ENCODE data around the gene C1GALT1C1L.
"Not testable (repeated sequence)": the region's sequence is repeated elsewhere in the genome, so short reads cannot be mapped to it uniquely, and the experiment has no call there.

C1GALT1C1L gene

DNA sequence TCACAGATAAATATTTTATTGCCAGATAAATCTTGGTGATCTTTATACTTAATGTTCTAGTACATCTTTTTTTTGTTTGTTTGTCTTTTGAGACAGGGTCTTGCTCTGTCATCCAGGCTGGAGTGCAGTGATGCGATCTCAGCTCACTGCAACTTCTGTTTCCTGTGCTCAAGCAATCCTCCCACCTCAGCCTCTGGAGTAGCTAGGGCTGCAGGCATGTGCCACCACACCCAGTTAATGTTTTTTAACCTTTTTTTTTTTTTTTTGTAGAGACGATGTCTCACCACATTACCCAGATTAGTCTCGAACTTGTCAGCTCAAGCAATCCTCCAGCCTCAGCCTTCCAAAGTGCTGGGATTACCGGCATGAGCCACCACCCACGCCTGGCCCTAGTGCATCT, 9.1 kb upstream of the C1GALT1C1L start:
- Histone ChIP-seq H3K27ac (ENCODE audit: low read depth, low read length) (no peak overlapping the region), H3K9me3 (ENCODE audit: insufficient read depth, low read depth, low read length) (no peaks in the 10 kb centered on the region), H3K4me1 (ENCODE audit: control insufficient read depth in 1 of 2, insufficient read depth in 2 of 2, low read length in 2 of 2) (peaks cover 0 to 2% of the 10 kb centered on the region in 2 experiments), H2BK5ac (ENCODE audit: low read depth, low read length, poor library complexity) (no peak overlapping the region), H3K79me1 (ENCODE audit: low read length) (no peaks in the 10 kb centered on the region), H2AFZ (ENCODE audit: insufficient read depth, low read length, poor library complexity) (no peak overlapping the region), H3K4me3 (ENCODE audit: low read depth, low read length) (no peak overlapping the region), H3K79me2 (ENCODE audit: control insufficient read depth, insufficient read depth, low read length, poor library complexity) (no peaks in the 10 kb centered on the region), H3K36me3 (ENCODE audit: control insufficient read depth in 1 of 2, insufficient read depth in 2 of 2, low read length in 2 of 2) (no peaks in the 10 kb centered on the region), H2BK120ac (ENCODE audit: insufficient read depth, low read length, poor library complexity) (no peak overlapping the region), H4K91ac (ENCODE audit: low read depth, low read length) (no peak overlapping the region), H2BK12ac (ENCODE audit: low read length) (no peak overlapping the region), H3K4me2 (ENCODE audit: low read length) (no peak overlapping the region), H3K18ac (ENCODE audit: low read length) (no peak overlapping the region), H3K27me3 (ENCODE audit: insufficient read depth, low read length) (no peaks in the 10 kb centered on the region), H2AK5ac (ENCODE audit: low read length) (no peak overlapping the region), H3K14ac (ENCODE audit: low read length) (no peak overlapping the region), H3K4ac (ENCODE audit: low read depth, low read length) (no peak overlapping the region), H3K23ac (ENCODE audit: low read length) (no peak overlapping the region), H4K12ac (ENCODE audit: low read depth, low read length) (no peak overlapping the region), H4K8ac (ENCODE audit: low read depth, low read length) (no peak overlapping the region), H3K9ac (ENCODE audit: low read length) (no peak overlapping the region)
- no CpG with 5 or more reads among the region's 5 CpGs for WGBS (ENCODE audit: extremely low coverage, insufficient coverage, insufficient read length)
- no peak for DNase-seq

DNA sequence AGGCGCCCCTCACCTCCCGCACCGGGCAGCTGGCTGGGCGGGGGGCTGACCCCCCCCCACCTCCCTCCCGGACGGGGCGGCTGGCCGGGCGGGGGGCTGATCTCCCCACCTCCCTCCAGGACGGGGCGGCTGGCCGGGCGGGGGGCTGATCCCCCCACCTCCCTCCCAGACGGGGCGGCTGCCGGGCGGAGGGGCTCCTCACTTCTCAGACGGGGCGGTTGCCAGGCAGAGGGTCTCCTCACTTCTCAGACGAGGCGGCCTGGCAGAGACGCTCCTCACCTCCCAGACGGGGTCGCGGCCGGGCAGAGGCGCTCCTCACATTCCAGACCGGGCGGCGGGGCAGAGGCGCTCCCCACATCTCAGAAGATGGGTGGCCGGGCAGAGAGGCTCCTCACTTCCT, 1.6 kb upstream of the C1GALT1C1L start:
- not testable (repeated sequence) for H3K4ac ChIP-seq (ENCODE audit: low read depth, low read length); H3K4me1 ChIP-seq (ENCODE audit: control insufficient read depth in 1 of 2, insufficient read depth in 2 of 2, low read length in 2 of 2); H3K79me2 ChIP-seq (ENCODE audit: control insufficient read depth, insufficient read depth, low read length, poor library complexity); H4K8ac ChIP-seq (ENCODE audit: low read depth, low read length); H4K91ac ChIP-seq (ENCODE audit: low read depth, low read length); H3K79me1 ChIP-seq (ENCODE audit: low read length); H2BK120ac ChIP-seq (ENCODE audit: insufficient read depth, low read length, poor library complexity); H3K9me3 ChIP-seq (ENCODE audit: insufficient read depth, low read depth, low read length); H3K9ac ChIP-seq (ENCODE audit: low read length); H3K27ac ChIP-seq (ENCODE audit: low read depth, low read length); H2BK5ac ChIP-seq (ENCODE audit: low read depth, low read length, poor library complexity); H3K36me3 ChIP-seq (ENCODE audit: control insufficient read depth in 1 of 2, insufficient read depth in 2 of 2, low read length in 2 of 2); H2AK5ac ChIP-seq (ENCODE audit: low read length); DNase-seq; H3K27me3 ChIP-seq (ENCODE audit: insufficient read depth, low read length); H4K12ac ChIP-seq (ENCODE audit: low read depth, low read length); H3K4me3 ChIP-seq (ENCODE audit: low read depth, low read length); H3K4me2 ChIP-seq (ENCODE audit: low read length); H2BK12ac ChIP-seq (ENCODE audit: low read length); H2AFZ ChIP-seq (ENCODE audit: insufficient read depth, low read length, poor library complexity); H3K18ac ChIP-seq (ENCODE audit: low read length); H3K14ac ChIP-seq (ENCODE audit: low read length); H3K23ac ChIP-seq (ENCODE audit: low read length)
- WGBS (ENCODE audit: extremely low coverage, insufficient coverage, insufficient read length): no CpG with 5 or more reads among the region's 32 CpGs

DNA sequence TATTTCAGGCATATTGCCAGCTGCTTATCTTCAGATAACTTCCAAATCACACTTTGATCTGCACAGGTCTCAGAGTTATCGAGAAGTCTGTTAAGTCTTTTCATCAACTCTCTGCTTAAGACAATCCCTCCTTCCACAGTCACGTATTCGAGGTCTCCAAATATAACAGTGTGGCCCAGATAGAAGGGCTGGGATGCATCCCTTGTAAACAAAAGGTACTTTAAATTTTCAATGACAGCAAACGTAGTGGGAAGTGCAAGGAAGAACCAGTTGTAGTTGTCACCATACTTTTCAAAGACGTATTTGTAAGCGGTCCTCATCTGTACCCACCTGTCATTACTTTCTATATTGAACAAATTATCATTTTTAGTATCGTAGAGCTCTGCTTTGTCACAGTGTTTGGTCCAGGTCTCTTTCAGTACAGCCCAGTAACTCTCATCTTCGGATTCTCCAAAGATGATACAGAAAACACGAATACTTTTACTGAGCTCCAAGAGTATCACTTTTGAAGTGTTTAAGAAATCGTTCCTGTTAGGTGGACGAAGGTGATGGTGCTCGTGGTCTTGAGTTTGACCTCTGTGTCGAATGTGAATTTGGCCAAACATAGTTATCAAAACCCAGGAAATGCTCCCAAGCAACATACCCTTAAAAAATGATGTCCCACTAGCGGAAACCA, 445 bp downstream of the C1GALT1C1L start:
- Histone ChIP-seq H2AK5ac (ENCODE audit: low read length) (no peak overlapping the region), H3K79me2 (ENCODE audit: control insufficient read depth, insufficient read depth, low read length, poor library complexity) (no peaks in the 10 kb centered on the region), H2BK5ac (ENCODE audit: low read depth, low read length, poor library complexity) (no peak overlapping the region), H3K27ac (ENCODE audit: low read depth, low read length) (no peak overlapping the region), H3K23ac (ENCODE audit: low read length) (no peak overlapping the region), H3K27me3 (ENCODE audit: insufficient read depth, low read length) (no peaks in the 10 kb centered on the region), H3K4ac (ENCODE audit: low read depth, low read length) (no peak overlapping the region), H4K8ac (ENCODE audit: low read depth, low read length) (no peak overlapping the region), H2AFZ (ENCODE audit: insufficient read depth, low read length, poor library complexity) (no peak overlapping the region), H3K4me2 (ENCODE audit: low read length) (no peak overlapping the region), H4K91ac (ENCODE audit: low read depth, low read length) (no peak overlapping the region), H3K14ac (ENCODE audit: low read length) (no peak overlapping the region), H2BK120ac (ENCODE audit: insufficient read depth, low read length, poor library complexity) (no peak overlapping the region), H2BK12ac (ENCODE audit: low read length) (no peak overlapping the region), H3K9me3 (ENCODE audit: insufficient read depth, low read depth, low read length) (peaks cover 3% of the 10 kb centered on the region), H3K4me1 (ENCODE audit: control insufficient read depth in 1 of 2, insufficient read depth in 2 of 2, low read length in 2 of 2) (no peaks in the 10 kb centered on the region), H3K18ac (ENCODE audit: low read length) (no peak overlapping the region), H3K79me1 (ENCODE audit: low read length) (no peaks in the 10 kb centered on the region), H3K36me3 (ENCODE audit: control insufficient read depth in 1 of 2, insufficient read depth in 2 of 2, low read length in 2 of 2) (no peaks in the 10 kb centered on the region), H4K12ac (ENCODE audit: low read depth, low read length) (no peak overlapping the region), H3K4me3 (ENCODE audit: low read depth, low read length) (no peak overlapping the region), H3K9ac (ENCODE audit: low read length) (no peak overlapping the region)
- WGBS (ENCODE audit: extremely low coverage, insufficient coverage, insufficient read length): no CpG with 5 or more reads among the region's 14 CpGs
- DNase-seq: no peak

DNA sequence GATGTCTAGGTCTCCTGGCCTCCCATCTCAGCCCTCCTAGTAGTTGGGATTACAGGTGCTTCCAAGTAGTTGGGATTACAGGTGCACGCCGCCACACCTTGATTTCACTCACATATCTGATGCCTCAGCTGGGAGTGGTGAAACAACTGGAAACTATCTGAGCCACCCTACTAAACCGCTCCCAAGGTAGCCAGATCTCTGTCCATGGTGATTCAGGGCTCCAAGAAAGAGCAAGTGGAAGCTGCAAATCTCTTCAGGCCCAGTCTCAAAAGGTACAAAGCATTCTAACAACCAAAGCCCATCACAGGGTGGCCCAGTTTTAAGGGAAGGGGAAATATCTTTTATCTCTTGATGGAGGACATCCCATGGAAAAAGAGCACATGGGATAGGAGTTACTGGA, 19.0 kb downstream of the C1GALT1C1L start:
- Histone ChIP-seq H3K27ac (ENCODE audit: low read depth, low read length) (no peak overlapping the region), H3K4me3 (ENCODE audit: low read depth, low read length) (no peak overlapping the region), H2BK5ac (ENCODE audit: low read depth, low read length, poor library complexity) (no peak overlapping the region), H4K8ac (ENCODE audit: low read depth, low read length) (no peak overlapping the region), H3K18ac (ENCODE audit: low read length) (no peak overlapping the region), H3K14ac (ENCODE audit: low read length) (no peak overlapping the region), H2BK12ac (ENCODE audit: low read length) (no peak overlapping the region), H2AFZ (ENCODE audit: insufficient read depth, low read length, poor library complexity) (no peak overlapping the region), H3K4me2 (ENCODE audit: low read length) (no peak overlapping the region), H3K36me3 (ENCODE audit: control insufficient read depth in 1 of 2, insufficient read depth in 2 of 2, low read length in 2 of 2) (no peaks in the 10 kb centered on the region), H4K12ac (ENCODE audit: low read depth, low read length) (no peak overlapping the region), H3K23ac (ENCODE audit: low read length) (no peak overlapping the region), H3K9ac (ENCODE audit: low read length) (no peak overlapping the region), H3K27me3 (ENCODE audit: insufficient read depth, low read length) (no peaks in the 10 kb centered on the region), H3K4me1 (ENCODE audit: control insufficient read depth in 1 of 2, insufficient read depth in 2 of 2, low read length in 2 of 2) (no peaks in the 10 kb centered on the region), H3K79me2 (ENCODE audit: control insufficient read depth, insufficient read depth, low read length, poor library complexity) (no peaks in the 10 kb centered on the region), H4K91ac (ENCODE audit: low read depth, low read length) (no peak overlapping the region), H2AK5ac (ENCODE audit: low read length) (no peak overlapping the region), H3K4ac (ENCODE audit: low read depth, low read length) (no peak overlapping the region), H3K79me1 (ENCODE audit: low read length) (no peaks in the 10 kb centered on the region), H3K9me3 (ENCODE audit: insufficient read depth, low read depth, low read length) (no peaks in the 10 kb centered on the region), H2BK120ac (ENCODE audit: insufficient read depth, low read length, poor library complexity) (no peak overlapping the region)
- no peak for DNase-seq
- no CpG with 5 or more reads among the region's 3 CpGs for WGBS (ENCODE audit: extremely low coverage, insufficient coverage, insufficient read length)

Measured in trophoblast cell (in vitro differentiated cells and primary cell).